Calu3 (cell line): Measurements from ENCODE around the gene APEH. TPM values are rescaled to one million over a fixed set of nuclear protein-coding genes. Genes with fewer than 3 reads are reported as not detected.

Experiments used
- BruUV-seq: library from RNA; stranded (reverse); fragments of 400-500 nt; replicated peaks from 2 replicates; lab custom pipeline; 2021; lab: Mats Ljungman, UMichigan
- CTCF ChIA-PET: fragments of 300-600 bp; sonication (Branson Sonifier 250); formaldehyde crosslinking; loops from one replicate; lab custom pipeline; 2022; ENCODE audit warnings: antibody characterized with exemption; lab: Charles Lee
- DNase-seq: peaks from one replicate; pipeline ENCODE4 v3.0.0; 2022
- H3K27ac Mint-ChIP-seq: one replicate; pipeline ENCODE4 v1.8.0; 2022; ENCODE audit warnings: mixed read lengths; ENCODE audit not compliant: unreplicated experiment
- H3K27me3 Mint-ChIP-seq: one replicate; pipeline ENCODE4 v1.8.0; 2022; ENCODE audit warnings: mixed read lengths; ENCODE audit not compliant: unreplicated experiment
- H3K36me3 Mint-ChIP-seq: one replicate; pipeline ENCODE4 v1.8.0; 2022; ENCODE audit warnings: mild to moderate bottlenecking, moderate library complexity, mixed read lengths; ENCODE audit not compliant: insufficient read depth, unreplicated experiment
- H3K4me1 Mint-ChIP-seq: one replicate; pipeline ENCODE4 v1.8.0; 2022; ENCODE audit warnings: mild to moderate bottlenecking, low read depth, mixed read lengths; ENCODE audit not compliant: unreplicated experiment
- H3K4me3 Mint-ChIP-seq: one replicate; pipeline ENCODE4 v1.8.0; 2022; ENCODE audit warnings: mild to moderate bottlenecking, low read depth, moderate library complexity, mixed read lengths; ENCODE audit not compliant: unreplicated experiment
- H3K9me3 Mint-ChIP-seq: one replicate; pipeline ENCODE4 v1.8.0; 2022; ENCODE audit warnings: low read depth, mixed read lengths; ENCODE audit not compliant: unreplicated experiment
- CTCF ChIP-seq: fragments of 200-600 bp; IDR thresholded peaks from one replicate; pipeline ENCODE4 v1.8.0; 2022; ENCODE audit warnings: antibody characterized with exemption; ENCODE audit not compliant: unreplicated experiment
- intact Hi-C: fragments of 100-400 bp; cut with micrococcal nuclease; formaldehyde crosslinking; loops from one replicate; pipeline ENCODE4 v1.10.0; 2022; ENCODE audit not compliant: unreplicated experiment
- total RNA-seq: library from RNA; stranded (reverse); gene quantifications from 2 replicates; pipeline ENCODE4 v1.2.3, GENCODE V29; 2022

APEH gene
- total RNA-seq, 1 experiment from 2014 or later = 187 TPM

GRCh38 chr3:49670940-49671290, 3.2 kb upstream of the APEH start:
- Mint-ChIP-seq H3K4me1 (peaks cover 41% of the 10 kb centered on the region), H3K4me3 (no peak overlapping the region), H3K36me3 (peaks cover 28% of the 10 kb centered on the region), H3K27ac (peak overlapping the region; percentile 64), H3K27me3 (no peaks in the 10 kb centered on the region), H3K9me3 (no peaks in the 10 kb centered on the region)
- CTCF ChIA-PET = interaction anchor here (3.5 kb wide), 1 partner anchor 131 kb away, joined by 102 read pairs; no protein-coding TSS in a partner anchor
- TF ChIP-seq CTCF = no peak
- no TSS peak for BruUV-seq
- DNase-seq = no peak
- intact Hi-C loops = loop anchor here (2.0 to 5.0 kb wide), 2 partner anchors 204 to 216 kb away; no protein-coding TSS in a partner anchor

GRCh38 chr3:49671291-49672288, 2.6 kb upstream of the APEH start:
- Mint-ChIP-seq H3K4me3 (no peak overlapping the region), H3K4me1 (peaks cover 42% of the 10 kb centered on the region), H3K9me3 (no peaks in the 10 kb centered on the region), H3K36me3 (peaks cover 30% of the 10 kb centered on the region), H3K27me3 (no peaks in the 10 kb centered on the region), H3K27ac (peak overlapping the region; percentile 64)
- DNase-seq = peak; percentile 84
- intact Hi-C loops = loop anchor here (2.0 to 5.0 kb wide), 2 partner anchors 204 to 217 kb away; no protein-coding TSS in a partner anchor
- no TSS peak for BruUV-seq
- peak; percentile 78 for TF ChIP-seq CTCF
- CTCF ChIA-PET = interaction anchor here (0.5 to 3.5 kb wide), 8 partner anchors 101 to 222 kb away, joined by 3 to 102 read pairs (median 6); no protein-coding TSS in a partner anchor

- no peak for DNase-seq
- Mint-ChIP-seq H3K4me3 (peak overlapping the region; percentile 97), H3K9me3 (no peaks in the 10 kb centered on the region), H3K27ac (peak overlapping the region; percentile 95), H3K27me3 (no peaks in the 10 kb centered on the region), H3K4me1 (peaks cover 39% of the 10 kb centered on the region), H3K36me3 (peaks cover 30% of the 10 kb centered on the region)
- TSS peak; percentile 67 for BruUV-seq
- TF ChIP-seq CTCF = no peak
- intact Hi-C loops = loop anchor here (1.0 to 5.0 kb wide), 2 partner anchors 134 to 206 kb away; no protein-coding TSS in a partner anchor
- CTCF ChIA-PET = interaction anchor here (3.5 kb wide), 1 partner anchor 133 kb away, joined by 102 read pairs; no protein-coding TSS in a partner anchor
Observed at GRCh38 chr3:49673121-49673714, 933 bp upstream of the APEH start.

GRCh38 chr3:49674497-49674983, 389 bp downstream of the APEH start:
- Mint-ChIP-seq H3K27ac (no peak overlapping the region), H3K36me3 (peaks cover 26% of the 10 kb centered on the region), H3K4me1 (peaks cover 27% of the 10 kb centered on the region), H3K9me3 (no peaks in the 10 kb centered on the region), H3K27me3 (no peaks in the 10 kb centered on the region), H3K4me3 (peak overlapping the region; percentile 97)
- TF ChIP-seq CTCF = no peak
- intact Hi-C loops = loop anchor here (5.0 kb wide), 1 partner anchor 207 kb away; no protein-coding TSS in a partner anchor
- CTCF ChIA-PET = no interaction called here
- no TSS peak for BruUV-seq
- no peak for DNase-seq
